GM18858 (cell line): ENCODE measurements around the gene ATAD1.

ENCODE experiments used
- ATAC-seq: cut with Tn5 transposase; IDR thresholded peaks from one replicate; pipeline ENCODE4 v1.9.1; 2021; ENCODE audit not compliant: unreplicated experiment

Gene ATAD1

DNA sequence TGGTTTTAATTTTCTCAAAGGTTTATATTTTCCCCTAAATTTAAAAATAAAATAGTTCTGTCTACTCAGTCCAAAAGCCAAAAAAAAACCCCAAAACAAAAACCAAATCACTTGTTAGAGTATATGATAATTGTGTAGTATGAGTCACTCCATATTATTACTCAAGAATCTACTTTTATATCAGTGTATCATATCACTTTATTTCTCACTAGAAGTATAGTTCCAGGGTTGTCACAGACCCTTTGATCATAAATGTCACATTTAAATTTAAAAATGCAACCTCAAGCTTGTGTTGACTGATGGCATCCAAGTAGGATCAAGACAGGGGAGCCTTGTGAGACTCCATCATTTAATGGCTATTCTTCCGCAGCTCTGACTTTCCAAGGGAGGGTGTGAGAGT is 97.4 kb downstream of the ATAD1 start:
- ATAC-seq = no peak

DNA sequence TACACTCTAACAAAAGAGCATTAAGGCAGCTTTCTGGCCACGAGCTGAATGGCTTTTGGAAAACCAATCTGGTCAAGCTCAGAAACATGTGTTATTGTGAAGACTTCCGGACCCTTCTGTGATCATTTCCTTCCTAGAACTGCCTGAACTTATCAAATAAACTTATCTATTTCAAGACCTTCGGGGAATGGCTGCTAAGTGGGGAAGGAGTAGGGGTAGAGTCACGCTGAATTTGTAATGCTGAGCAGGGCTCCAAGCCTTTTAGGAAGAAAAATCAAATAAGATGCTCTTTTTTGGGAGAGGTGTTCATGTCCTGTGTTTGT is 101.7 kb downstream of the ATAD1 start:
- no peak for ATAC-seq

DNA sequence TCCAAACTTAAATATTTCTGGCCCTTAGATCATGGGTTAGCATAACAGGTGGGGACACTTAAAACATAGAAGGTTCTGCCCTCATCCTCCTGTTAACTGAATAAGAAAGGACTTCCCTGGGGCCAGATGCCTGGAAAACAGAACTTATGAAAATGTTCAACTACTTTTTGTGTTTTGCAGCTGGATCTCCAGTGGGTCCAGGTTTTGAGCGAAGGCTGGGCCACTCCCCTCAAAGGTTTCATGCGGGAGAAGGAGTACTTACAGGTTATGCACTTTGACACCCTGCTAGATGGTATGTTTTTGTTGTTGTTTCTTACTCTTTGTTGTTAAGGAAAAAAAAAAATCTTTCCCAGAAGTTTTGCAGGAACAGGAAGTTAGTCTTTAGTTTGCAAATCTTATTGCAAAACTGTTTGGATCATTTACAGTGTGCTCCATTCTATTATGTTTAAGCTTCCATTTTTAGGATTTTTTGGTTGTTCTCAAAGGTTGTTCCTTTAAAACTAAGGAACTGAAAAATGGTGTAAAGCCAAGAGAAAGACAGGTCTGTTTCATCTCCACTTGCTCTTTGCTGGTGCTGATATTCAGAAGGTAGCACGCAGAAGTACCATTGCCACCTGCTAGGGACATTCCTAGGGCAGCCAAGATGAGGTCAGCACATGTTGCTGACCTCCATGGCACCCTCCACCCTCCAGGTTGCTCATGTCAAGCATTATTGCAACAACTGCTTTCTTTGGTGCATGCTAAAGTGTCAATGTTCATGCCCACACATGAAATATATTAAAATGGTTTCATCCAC is 102.3 kb downstream of the ATAD1 start:
- no peak for ATAC-seq

DNA sequence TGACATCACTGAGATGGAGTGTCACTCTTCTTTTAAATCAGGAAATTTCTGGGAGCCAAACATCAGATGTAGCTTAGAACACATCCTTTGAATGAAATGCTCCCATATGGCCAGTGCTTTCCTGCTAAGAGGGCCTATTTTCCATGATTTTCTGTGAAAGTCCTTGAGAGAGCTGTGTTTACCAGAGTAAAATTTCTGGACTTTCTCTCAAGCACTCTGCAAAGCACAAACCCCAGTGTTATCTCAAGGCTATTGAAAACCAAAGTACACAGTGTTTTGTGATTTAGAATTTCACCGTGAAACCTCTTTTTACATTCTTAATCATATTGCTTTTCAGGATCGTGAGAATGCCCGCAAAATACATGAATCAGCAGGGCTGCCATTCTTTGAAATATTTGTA is 104.3 kb downstream of the ATAD1 start:
- ATAC-seq = no peak

DNA sequence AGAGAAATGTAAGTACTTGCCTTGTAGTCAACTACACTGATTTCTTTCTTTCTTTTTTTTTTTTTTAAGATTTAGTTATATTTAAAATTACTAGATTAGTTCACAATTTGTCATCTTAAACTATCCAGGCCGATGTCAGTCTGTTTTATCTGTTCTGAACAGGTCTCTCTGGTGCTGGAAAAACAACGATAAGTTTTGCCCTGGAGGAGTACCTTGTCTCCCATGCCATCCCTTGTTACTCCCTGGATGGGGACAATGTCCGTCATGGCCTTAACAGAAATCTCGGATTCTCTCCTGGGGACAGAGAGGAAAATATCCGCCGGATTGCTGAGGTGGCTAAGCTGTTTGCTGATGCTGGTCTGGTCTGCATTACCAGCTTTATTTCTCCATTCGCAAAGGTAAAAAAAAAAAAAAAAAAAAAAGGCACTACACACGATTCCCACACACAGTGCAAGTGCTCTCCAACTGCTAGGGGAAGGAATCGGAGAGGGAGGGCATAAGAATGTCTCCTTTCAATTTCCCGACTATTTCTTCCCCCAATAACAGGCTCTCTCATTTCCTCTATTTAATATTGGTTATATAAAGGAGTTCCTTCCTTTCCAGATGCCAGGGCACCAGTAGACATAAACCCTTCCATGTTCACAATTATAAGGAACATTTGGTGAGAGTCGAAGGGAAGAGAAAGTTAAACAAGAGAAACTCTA is 105.0 kb downstream of the ATAD1 start:
- ATAC-seq = no peak

DNA sequence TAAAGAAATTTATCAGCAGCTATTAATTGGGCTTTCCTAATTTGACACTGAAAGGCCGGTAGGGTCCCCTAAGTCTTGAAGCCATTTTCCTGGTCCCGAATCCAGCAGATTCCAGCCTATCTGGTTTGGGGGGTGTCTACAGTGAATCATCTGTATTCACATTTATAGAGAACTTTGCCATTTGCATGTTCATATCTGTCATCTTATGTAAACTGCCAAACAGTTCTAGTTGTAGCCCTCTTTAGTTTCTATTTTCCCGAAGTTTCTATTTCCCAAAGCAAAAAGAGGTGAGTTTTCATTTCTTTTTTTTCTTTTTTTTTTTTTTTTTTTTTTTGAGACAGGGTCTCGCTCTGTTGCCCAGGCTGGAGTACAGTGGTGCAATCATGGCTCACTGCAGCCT is 110.8 kb downstream of the ATAD1 start:
- ATAC-seq = no peak

DNA sequence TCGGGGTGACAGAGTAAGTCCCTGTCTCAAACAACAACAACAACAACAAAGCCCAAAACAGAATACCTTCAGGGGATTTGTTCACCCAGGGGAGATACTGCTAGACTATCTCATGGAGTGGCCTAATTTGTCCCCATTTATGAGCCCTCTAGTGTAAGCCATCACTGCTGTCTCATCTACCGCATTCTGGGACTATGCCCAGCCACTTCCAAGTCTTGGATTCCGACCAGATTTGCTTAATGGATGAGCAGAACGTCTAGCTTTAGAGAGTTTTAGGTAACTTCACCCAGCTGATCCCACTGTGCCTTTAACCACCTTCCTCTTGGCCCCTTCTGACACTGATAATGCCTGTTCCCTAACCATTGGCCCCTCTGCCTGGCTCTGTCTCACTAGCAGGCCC is 111.3 kb downstream of the ATAD1 start:
- no peak for ATAC-seq

DNA sequence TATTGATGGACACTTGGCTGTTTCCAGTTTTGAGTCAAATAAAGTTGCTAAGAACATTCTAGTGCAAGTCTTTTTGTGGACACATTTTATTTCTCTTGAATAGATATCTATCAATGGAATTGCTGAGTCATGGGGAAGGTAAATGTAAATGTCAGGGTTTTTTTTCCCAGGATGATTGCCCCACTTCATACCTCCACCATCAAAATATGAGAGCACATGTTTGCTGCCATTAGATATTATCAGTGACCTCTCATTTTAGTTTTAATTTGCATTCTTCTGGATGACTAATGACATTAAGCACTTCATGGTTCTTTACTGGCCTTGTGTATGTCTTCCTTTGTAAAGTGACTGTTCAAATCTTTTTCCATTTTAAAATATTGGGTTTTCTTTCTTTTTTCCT is 112.7 kb downstream of the ATAD1 start:
- no peak for ATAC-seq

DNA sequence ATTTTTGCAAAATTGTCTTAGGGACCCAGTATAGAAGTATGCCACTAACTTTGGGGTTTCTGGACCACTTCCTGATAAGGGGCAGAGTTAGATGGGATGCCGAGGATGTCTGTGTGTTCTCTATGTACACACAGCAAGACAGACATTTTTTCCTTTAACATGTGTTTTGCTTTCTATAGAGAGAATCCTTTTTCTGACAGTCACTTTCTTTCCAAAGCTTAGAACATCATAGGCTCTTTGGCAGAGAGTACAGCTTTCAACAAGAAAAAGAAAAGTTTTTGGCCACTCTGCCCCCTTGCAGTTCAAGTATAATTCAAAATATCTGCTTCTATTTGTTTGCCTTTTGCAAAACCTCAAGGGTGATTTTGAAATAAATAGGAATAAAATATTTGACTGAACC is 114.3 kb downstream of the ATAD1 start:
- no peak for ATAC-seq

DNA sequence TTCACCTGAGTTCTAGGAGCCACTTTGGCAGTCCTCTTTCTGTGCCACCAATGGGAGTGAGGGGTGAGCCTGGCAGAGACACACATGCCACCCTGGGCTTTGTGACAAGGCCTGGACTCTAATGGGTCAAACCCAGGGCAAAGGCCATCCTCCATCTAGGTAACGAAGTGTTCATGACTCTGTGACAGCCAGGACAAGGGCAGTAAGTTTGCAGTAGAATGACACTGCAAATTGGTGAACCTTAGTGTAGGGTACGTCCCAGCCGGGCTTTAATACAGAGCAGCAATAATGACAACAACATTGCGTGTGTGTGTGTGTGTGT is 115.1 kb downstream of the ATAD1 start:
- ATAC-seq = no peak

DNA sequence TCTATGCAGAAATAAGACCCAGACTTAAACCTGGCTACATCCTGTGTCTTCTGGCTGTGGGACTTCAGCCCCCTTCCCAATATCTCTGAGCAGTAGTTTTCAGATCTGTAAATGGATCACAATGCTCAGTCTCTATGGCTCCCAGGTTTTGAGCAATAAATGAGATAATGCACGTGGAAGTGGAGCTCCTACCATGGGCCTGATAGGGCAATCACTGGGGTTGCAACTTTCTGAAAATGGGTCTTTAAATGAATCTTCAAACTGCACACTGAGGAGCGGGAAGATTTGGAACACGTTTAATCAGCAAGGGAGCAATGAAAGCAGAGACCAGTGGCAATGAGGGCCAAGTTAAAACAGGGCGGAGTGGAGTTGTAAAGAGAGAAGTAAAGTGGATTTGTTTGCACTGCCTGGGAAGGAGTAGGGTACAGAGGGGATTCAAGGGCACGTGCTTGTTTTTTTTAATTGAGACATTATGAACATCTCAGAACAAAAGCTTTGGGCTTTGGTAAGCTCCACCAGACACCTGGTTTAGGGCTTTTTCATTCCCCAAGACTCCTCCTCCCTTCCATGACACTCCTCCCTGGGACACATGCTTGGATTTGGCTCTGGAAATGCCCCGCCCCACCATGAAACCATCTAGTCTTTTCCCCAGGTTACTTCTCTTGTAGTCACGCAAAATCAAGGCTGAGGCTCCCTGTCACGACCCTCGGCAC is 115.6 kb downstream of the ATAD1 start:
- ATAC-seq = no peak
